GM19351 (cell line): ENCODE results near the gene SLIT1.

ENCODE experiments used
- ATAC-seq: cut with Tn5 transposase; IDR thresholded peaks from one replicate; pipeline ENCODE4 v1.9.1; 2021; ENCODE audit warnings: mild to moderate bottlenecking, moderate library complexity; ENCODE audit not compliant: unreplicated experiment

SLIT1 gene

DNA sequence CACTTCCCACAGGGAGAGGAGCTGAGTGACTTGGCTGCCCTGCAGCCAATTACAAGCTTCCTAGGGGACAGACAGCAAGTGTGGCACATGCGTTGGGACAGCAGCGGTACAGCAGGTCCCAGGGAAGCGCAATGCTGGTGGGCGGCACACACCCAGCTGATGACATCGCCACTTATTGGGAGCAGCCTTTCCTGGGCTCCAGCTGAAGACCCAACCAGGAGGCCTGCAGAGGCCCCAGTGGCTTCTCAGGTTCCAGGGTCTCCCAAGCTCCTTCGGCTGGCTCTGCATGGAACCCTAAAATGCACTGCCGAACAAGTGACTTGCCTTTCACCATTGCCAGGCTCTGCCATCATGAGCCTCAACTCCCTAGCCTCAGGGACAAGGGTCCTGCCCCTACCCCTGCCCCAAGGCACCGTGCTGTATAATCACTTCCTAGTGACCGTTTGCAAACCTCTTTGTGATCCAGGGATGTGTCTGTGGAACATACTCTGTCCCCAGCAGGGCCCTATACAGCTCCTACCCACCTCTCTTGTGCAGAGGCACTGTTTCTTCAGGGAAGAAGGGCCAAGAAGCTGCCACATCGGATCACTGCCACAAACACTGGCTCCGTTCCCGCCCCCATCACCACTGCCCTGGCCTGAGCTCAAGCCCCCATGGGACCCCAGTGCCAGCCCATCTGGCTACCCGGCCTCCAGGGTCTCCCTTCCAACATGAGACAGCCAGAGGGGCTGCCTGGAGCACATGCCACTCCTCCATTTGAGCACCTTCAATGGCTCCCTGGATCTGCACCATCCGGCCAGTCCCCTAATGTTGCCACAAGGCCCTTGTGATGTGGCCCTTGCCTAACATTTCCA, 19.3 kb upstream of the SLIT1 start:
- ATAC-seq = no peak

DNA sequence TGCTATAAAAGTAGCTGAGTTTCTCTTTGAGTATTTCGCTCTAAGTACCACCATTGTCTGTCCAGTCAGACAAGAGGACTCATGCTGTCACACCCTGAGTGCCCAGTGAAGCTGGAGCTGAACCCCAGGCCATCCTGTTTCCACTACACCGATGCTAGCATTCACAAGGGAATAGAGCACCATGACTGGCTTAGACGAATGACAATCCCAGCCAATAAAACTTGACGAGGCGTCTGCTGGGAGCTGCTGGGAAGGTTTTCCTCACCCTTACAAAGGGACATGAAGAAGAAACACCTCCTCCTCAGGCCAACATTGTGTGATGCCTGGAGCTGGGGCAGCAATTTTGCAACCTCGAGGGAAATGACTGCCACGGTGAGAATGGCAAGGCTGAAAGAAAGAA, 17.5 kb upstream of the SLIT1 start:
- ATAC-seq = no peak

GRCh38 chr10:97200616-97201015, 14.9 kb upstream of the SLIT1 start:
- ATAC-seq = no peak

DNA sequence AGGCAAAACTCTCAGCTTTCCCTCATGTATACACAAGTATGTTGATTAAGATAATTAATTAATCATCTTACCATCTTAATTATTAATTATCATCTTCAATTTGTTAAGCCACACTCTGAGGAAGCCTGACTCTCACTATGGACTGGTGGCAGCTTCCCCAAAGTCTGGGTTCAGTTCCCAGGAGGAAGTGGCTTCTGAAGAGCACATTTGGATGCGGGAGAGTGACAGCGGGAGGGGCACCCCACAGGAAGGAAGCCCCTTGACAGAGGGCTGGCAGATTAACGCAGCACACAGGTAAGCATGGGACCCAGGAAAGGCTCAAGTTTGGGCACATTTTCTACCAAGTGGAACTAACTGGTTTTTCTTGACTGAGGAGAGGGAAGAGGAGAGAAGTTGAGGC, 13.4 kb upstream of the SLIT1 start:
- ATAC-seq = no peak

DNA sequence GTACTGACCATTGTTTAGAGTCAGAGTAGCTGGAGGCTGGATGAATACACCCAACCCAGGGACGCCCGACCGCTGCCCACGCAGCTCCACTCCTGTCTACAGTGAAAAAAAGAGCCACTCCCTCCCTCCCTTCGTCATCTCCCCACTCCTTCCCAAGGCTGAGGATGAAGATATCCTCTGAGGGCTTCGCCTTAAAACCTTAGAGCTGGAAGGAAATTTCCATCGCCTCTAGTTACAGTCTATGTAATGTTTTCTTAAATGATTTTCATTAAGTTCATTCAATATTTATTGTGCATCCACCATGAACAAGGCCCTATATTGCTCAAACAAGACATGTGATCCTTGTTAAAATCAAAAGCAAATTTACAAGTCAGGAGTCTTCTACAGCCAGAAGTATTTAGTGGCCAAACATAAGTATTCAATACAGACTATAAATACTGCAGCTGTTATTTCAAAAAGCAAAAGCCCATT, 11.3 kb upstream of the SLIT1 start:
- no peak for ATAC-seq

- peak; percentile 79 for ATAC-seq
These were observed 10.7 kb upstream of the SLIT1 start for GRCh38 chr10:97196223-97197029.

GRCh38 chr10:97195706-97196222, 10.0 kb upstream of the SLIT1 start:
- no peak for ATAC-seq

GRCh38 chr10:97192952-97193435, 7.2 kb upstream of the SLIT1 start:
- ATAC-seq = no peak

- ATAC-seq = no peak
These were observed 4.7 kb upstream of the SLIT1 start for GRCh38 chr10:97190450-97190849.

- no peak for ATAC-seq
These were observed 2.5 kb upstream of the SLIT1 start for GRCh38 chr10:97188261-97188711.

GRCh38 chr10:97186911-97187310, 1.2 kb upstream of the SLIT1 start:
- no peak for ATAC-seq

GRCh38 chr10:97184971-97185325, 811 bp downstream of the SLIT1 start:
- ATAC-seq = no peak

GRCh38 chr10:97183314-97183713, 2.4 kb downstream of the SLIT1 start:
- no peak for ATAC-seq

- no peak for ATAC-seq
These were observed 3.3 kb downstream of the SLIT1 start for GRCh38 chr10:97182288-97182990.

DNA sequence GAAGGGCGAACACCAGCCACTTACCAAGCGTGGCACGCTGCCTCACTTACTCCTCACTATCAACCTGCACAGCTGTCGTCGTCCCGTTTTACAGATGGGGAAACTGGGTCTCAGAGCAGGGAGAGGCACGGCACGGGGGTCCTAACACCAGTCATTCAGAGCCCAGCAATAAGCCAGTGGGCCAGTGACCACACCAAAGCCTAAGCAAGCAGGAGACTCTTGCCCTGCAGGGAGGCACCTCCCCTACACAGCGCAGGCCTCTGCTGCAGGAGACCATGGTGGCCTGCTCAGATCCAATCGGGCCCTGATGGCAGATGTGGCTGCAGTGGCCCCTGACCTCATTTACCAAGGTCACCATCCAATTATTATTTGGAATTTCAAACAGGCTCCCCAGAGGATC, 4.8 kb downstream of the SLIT1 start:
- ATAC-seq = no peak

DNA sequence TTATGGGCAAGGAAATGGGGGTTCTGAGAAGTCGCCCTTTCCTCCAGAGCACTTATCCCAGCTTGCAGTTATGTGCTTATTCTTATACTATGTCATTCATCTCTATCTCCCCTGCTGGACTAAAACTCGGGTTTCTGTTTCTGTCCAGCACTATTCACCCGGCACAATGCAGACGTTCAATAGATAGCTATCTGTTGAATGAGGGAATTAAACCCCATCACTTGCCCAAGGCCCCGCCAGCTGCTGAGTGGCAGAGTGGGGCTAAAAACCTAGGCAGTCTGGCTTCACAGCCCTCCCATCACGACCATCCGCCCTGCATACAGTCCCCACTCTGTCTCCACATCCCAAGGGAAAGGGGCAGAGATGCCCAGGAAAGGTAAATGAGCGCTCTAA, 5.4 kb downstream of the SLIT1 start:
- ATAC-seq = no peak

DNA sequence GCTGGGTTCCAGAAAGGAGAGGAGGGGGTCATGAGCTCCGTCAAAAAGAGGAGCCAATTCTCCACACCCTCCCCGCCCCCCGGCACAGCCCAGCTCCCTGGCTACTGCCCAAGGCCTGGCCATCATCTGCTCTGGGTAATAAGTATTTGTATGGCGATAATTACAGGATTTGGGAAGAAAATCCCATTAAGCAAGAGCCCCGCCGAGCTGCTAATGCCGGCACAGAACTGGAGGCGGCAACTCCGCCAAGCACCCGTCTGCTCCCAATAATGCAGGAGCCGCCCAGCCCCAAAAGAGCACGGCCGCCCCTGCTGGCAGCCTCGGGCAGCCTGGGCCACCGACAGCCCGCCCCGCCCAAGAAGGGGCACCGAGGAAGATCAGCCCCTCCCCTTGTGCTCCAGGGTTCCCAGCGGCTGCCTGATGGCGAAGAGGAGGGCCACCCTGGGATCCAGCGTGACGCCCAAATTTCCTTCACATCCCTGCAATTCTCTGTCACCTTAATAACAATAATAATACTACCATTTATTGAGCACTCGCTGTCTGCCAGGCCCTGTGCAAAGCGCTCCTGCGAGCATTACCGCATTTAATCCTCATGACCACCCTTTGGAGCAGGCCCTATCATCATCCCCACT, 5.9 kb downstream of the SLIT1 start:
- ATAC-seq = no peak

GRCh38 chr10:97179311-97179710, 6.4 kb downstream of the SLIT1 start:
- no peak for ATAC-seq

GRCh38 chr10:97178074-97178473, 7.7 kb downstream of the SLIT1 start:
- no peak for ATAC-seq

GRCh38 chr10:97176226-97176625, 9.5 kb downstream of the SLIT1 start:
- no peak for ATAC-seq

DNA sequence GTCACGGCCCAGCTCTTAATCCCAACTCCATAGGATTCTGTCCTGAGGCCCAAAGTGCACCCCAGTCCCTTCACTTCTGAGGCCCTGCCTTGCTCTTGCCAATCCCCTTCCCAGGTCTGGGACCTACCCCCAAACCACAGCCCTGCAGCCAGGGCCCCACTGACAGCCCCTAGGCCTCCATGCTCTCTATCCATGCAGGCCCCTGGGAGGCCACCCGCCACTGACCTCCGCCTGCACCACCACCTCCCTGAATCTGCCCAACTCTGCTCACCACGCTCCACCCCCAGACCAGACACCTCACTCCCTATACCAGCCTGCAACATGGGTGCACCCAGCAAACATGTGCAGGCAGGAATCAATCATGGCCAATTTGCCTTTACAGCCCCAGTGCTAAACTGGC, 10.2 kb downstream of the SLIT1 start:
- no peak for ATAC-seq
